Left lung (tissue), 10 donors: Measurements from ENCODE around the gene HDHD3. TPM values are rescaled to one million over a fixed set of nuclear protein-coding genes. Genes with fewer than 3 reads are reported as not detected.

Experiments used
- ATAC-seq: fragments of 200-7000 bp; cut with Tn5 transposase; one replicate; pipeline ENCODE4 v1.9.1; 2020; ENCODE audit warnings: moderate library complexity
- DNase-seq, 4 donors: peaks; one replicate each; pipeline ENCODE4 v3.0.0-alpha.2; 2013 to 2020
- H3K27ac ChIP-seq, 2 donors: fragments of 200-600 bp; sonication (generic) in 1 of 2; one replicate each; pipeline versions ENCODE4 v1.5.0 to v1.8.0; 2020 to 2021
- H3K27me3 ChIP-seq, 2 donors: fragments of 200-600 bp; sonication (generic) in 1 of 2; one replicate each; pipeline versions ENCODE4 v1.5.0 to v1.8.0; 2020 to 2021
- H3K36me3 ChIP-seq, 2 donors: fragments of 200-600 bp; sonication (generic) in 1 of 2; one replicate each; pipeline versions ENCODE4 v1.5.0 to v1.8.0; 2020 to 2021
- H3K4me1 ChIP-seq, 2 donors: fragments of 200-600 bp; one replicate each; pipeline ENCODE4 v1.8.0; 2021
- H3K4me3 ChIP-seq, 2 donors: fragments of 200-600 bp; sonication (generic) in 1 of 2; one replicate each; pipeline versions ENCODE4 v1.5.0 to v1.8.0; 2020 to 2021; ENCODE audit warnings: mild to moderate bottlenecking in 1 of 2
- H3K9me3 ChIP-seq, 2 donors: fragments of 200-600 bp; sonication (generic) in 1 of 2; one replicate each; pipeline versions ENCODE4 v1.5.0 to v1.8.0; 2020 to 2021
- intact Hi-C, 2 donors: fragments of 100-400 bp; cut with DNase I; formaldehyde crosslinking; loops; one replicate each; pipeline versions ENCODE4 v1.11.2 to v1.14.2; 2022
- polyA plus RNA-seq, 6 donors: library from polyadenylated mRNA; unstranded; fragments of 120-200 nt; gene quantifications; one replicate each; pipeline ENCODE4 v1.2.1, GENCODE V29; 2013; ENCODE audit not compliant: insufficient read length in 6 of 6
- total RNA-seq, 2 donors: library from RNA; stranded (reverse); fragmentation: NEBNext Ultra II Directional; extraction: Animal tissue kit (Norgen Biotek cat#: 25700); gene quantifications; one replicate each; pipeline ENCODE4 v1.2.1, GENCODE V29; 2021
- TF ChIP-seq, protein P1 (sequence below), 2 donors: fragments of 200-600 bp; sonication (generic) in 1 of 2; IDR thresholded peaks; one replicate each; pipeline versions ENCODE4 v1.5.0 to v1.8.0; 2021; ENCODE audit warnings: antibody characterized with exemption in 2 of 2
- donor health status: DM: no; HTN: yes; CAD: no.
- donor health status: DM: no; HTN: no; CAD: no.

Gene HDHD3
- total and polyA plus RNA-seq, 8 donors = 12.3 to 19.9 (median 14.9) TPM

DNA sequence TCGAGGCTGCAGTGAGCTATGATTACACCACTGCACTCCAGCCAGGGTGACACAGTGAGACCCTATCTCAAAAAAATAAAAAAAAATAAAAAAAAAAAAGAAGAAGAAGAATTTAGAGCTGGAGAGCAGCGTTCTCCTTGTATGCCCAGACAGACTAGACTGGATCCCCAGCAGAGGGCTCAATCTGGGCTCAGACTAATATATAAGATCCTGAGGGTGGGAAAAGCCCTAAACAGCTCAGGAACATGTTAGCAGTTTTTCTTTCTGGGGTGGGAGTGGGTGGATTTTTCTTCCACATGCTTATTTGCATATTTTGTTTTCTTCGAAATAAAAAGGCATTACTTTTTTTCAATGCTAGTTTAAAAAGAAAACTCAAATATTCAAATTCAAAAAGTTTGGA is 28.3 kb downstream of the HDHD3 start:
- no peak overlapping the region for H3K27ac ChIP-seq
- H3K27me3 ChIP-seq = peaks cover 12 to 34% of the 10 kb centered on the region in 2 donors
- no peak overlapping the region for H3K4me3 ChIP-seq
- no peaks in the 10 kb centered on the region for H3K9me3 ChIP-seq
- no peaks in the 10 kb centered on the region for H3K36me3 ChIP-seq
- intact Hi-C loops = no loop called here
- H3K4me1 ChIP-seq = peaks cover 11 to 24% of the 10 kb centered on the region in 2 donors
- TF ChIP-seq, protein P1, sequence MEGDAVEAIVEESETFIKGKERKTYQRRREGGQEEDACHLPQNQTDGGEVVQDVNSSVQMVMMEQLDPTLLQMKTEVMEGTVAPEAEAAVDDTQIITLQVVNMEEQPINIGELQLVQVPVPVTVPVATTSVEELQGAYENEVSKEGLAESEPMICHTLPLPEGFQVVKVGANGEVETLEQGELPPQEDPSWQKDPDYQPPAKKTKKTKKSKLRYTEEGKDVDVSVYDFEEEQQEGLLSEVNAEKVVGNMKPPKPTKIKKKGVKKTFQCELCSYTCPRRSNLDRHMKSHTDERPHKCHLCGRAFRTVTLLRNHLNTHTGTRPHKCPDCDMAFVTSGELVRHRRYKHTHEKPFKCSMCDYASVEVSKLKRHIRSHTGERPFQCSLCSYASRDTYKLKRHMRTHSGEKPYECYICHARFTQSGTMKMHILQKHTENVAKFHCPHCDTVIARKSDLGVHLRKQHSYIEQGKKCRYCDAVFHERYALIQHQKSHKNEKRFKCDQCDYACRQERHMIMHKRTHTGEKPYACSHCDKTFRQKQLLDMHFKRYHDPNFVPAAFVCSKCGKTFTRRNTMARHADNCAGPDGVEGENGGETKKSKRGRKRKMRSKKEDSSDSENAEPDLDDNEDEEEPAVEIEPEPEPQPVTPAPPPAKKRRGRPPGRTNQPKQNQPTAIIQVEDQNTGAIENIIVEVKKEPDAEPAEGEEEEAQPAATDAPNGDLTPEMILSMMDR (IDR thresholded peaks at IDR 0.05) = no peak
- ATAC-seq (no peak), DNase-seq (no peak)

DNA sequence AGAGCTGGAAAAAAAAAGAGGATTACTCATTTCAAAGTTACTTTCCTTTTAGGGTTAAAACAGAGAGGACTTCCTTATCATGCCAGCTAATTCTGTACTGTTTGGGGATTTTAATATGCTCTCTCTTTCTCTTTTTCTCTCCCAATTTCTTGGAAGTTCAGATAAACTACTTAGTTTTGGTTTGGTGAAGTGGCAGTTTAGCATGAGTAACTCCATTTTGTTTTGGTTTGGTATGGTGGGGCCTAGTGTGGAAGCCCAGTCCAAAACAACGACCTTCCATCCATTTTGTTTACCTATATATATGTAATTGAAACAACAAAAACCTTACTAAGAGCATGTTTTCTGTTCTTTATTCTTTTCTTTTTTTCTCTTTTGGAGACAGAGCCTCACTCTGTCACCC is 31.1 kb downstream of the HDHD3 start:
- H3K36me3 ChIP-seq = no peaks in the 10 kb centered on the region
- intact Hi-C loops = no loop called here

DNA sequence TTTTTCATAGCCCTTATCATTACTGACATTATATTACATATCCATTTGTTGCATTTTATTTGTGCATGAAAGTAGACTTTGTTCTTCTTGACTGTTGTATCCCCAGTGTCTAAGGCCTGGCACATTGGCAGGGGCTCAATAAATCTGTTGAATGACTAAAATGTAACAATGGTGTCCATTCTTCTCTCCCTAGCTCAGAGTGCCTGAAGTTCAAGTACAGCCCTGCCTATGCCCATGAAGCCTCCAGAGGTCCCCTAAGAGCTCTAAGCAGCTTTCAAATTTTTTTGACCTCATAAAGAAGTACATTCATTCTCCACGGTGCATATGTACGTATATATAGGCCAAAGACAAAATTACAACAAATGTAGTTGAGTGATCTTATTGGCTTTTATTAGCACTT is 31.6 kb downstream of the HDHD3 start:
- TF ChIP-seq, protein P1 (IDR thresholded peaks at IDR 0.05) = no peak
- Histone ChIP-seq H3K27me3 (peaks cover 6 to 16% of the 10 kb centered on the region in 2 donors), H3K4me3 (no peak overlapping the region), H3K27ac (no peak overlapping the region), H3K9me3 (no peaks in the 10 kb centered on the region), H3K4me1 (peaks cover 8 to 21% of the 10 kb centered on the region in 2 donors), H3K36me3 (no peaks in the 10 kb centered on the region)
- no peak for ATAC-seq
- intact Hi-C loops = no loop called here
- DNase-seq = no peak

More for the DNA sequence above, 31.1 kb downstream of the HDHD3 start:
- no peak for ATAC-seq
- peaks cover 11 to 21% of the 10 kb centered on the region in 2 donors for H3K27me3 ChIP-seq
- no peak overlapping the region for H3K4me3 ChIP-seq
- no peaks in the 10 kb centered on the region for H3K9me3 ChIP-seq
- DNase-seq = no peak
- TF ChIP-seq, protein P1 (IDR thresholded peaks at IDR 0.05) = no peak
- H3K4me1 ChIP-seq = peaks cover 11 to 22% of the 10 kb centered on the region in 2 donors
- H3K27ac ChIP-seq = no peak overlapping the region

DNA sequence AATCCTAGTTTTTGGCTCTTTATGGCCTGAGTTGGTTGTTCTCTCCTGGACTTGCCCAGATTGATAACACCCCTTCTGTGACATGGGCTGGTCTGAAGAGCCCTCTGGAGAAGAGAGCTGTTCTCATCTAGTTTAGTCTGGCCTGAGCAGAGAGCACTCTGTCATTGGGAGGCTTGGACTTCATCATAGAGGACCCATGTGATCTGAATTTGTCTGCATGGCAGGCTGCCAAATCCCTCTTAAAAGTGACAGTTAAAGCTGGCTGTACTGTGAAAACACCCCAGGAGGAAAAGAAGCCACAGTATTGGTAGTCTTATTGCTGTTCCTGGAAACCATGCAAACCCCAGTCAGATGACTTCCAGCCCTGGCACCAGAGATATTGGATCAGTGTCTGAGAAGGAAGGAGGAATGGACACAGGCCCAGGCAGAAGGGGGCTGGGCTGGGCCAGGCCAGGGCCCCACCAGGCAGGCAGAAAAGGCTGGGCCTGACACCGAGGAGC is 33.0 kb downstream of the HDHD3 start:
- intact Hi-C loops = no loop called here
- peak overlapping the region; percentile 40 to 89 for H3K27ac ChIP-seq
- H3K36me3 ChIP-seq = no peaks in the 10 kb centered on the region
- H3K9me3 ChIP-seq = no peaks in the 10 kb centered on the region
- H3K27me3 ChIP-seq = peaks cover 0 to 2% of the 10 kb centered on the region in 2 donors
- TF ChIP-seq, protein P1 (IDR thresholded peaks at IDR 0.05) = no peak
- DNase-seq = peak in 3 of 4 donors; percentile 78 to 94 (median 89)
- H3K4me1 ChIP-seq = peaks cover 9 to 18% of the 10 kb centered on the region in 2 donors
- no peak overlapping the region for H3K4me3 ChIP-seq
- ATAC-seq = peak; percentile 76

DNA sequence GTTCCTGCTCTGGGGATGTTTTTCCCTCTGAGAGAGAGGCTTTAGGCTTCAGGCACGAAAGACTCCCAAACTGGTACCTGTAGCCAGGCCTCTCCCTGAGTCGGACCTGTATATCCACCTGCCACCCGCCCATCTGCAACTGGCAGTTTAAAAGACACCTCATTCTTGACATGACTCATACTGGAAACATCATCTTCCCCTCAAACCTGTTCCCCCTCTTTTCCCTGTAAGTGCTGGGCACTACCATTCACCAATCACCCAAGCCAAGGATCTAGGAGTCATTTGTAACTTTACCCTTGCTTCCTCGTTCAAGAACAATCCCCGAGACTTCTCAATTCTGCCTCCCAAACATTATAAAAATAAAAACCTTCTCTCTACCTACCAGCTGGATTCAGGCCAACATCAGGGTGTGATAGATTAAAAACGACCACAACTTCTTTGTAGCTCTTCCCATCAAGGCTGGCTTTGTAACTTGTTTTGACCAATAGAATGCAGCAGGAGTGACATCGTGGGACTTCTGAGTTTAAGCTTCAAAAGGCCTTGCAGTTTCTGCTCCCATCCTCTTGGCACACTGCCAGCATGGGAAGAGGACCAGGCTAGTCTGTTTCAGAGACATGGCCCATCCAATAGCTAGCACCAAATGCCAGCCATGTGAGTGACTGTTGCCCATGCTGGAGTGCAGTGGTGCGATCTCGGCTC is 34.9 kb downstream of the HDHD3 start:
- TF ChIP-seq, protein P1 (IDR thresholded peaks at IDR 0.05) = no peak
- Histone ChIP-seq H3K36me3 (no peaks in the 10 kb centered on the region), H3K4me1 (peaks cover 9 to 18% of the 10 kb centered on the region in 2 donors), H3K4me3 (no peak overlapping the region), H3K27ac (no peak overlapping the region), H3K27me3 (no peaks in the 10 kb centered on the region), H3K9me3 (no peaks in the 10 kb centered on the region)
- DNase-seq (no peak), ATAC-seq (no peak)
- intact Hi-C loops = no loop called here
